HEK293 (cell line): ENCODE measurements around the gene ZNF609.
A peak's percentile ranks its signal among the peaks of the same experiment; 100 is the strongest.

Source experiments
- EGR2 ChIP-seq: fragments of 450-650 bp; formaldehyde crosslinking; IDR thresholded peaks from 2 replicates; pipeline ENCODE4 v1.5.1; 2016; ENCODE audit warnings: low read depth, missing biosample characterization, missing genetic modification characterization
- HOXD13 ChIP-seq: sonication (generic); formaldehyde crosslinking; IDR thresholded peaks from 2 replicates; pipeline ENCODE4 v1.8.0; 2022; ENCODE audit warnings: missing genetic modification reagents, borderline replicate concordance
- PATZ1 ChIP-seq: fragments of 450-650 bp; formaldehyde crosslinking; IDR thresholded peaks from 2 replicates; pipeline ENCODE4 v1.5.1; 2016; ENCODE audit warnings: missing biosample characterization, missing genetic modification characterization
- PRDM4 ChIP-seq: fragments of 450-650 bp; formaldehyde crosslinking; IDR thresholded peaks from 2 replicates; pipeline ENCODE4 v1.5.1; 2017; ENCODE audit warnings: missing biosample characterization, missing genetic modification characterization
- SP7 ChIP-seq: fragments of 450-650 bp; formaldehyde crosslinking; IDR thresholded peaks from 2 replicates; pipeline ENCODE4 v1.5.1; 2016; ENCODE audit warnings: missing biosample characterization, missing genetic modification characterization
- TSHZ1 ChIP-seq: fragments of 450-650 bp; formaldehyde crosslinking; IDR thresholded peaks from 2 replicates; pipeline ENCODE4 v1.5.1; 2016; ENCODE audit warnings: missing biosample characterization, missing genetic modification characterization, borderline replicate concordance
- ZBTB10 ChIP-seq: fragments of 450-650 bp; formaldehyde crosslinking; IDR thresholded peaks from 2 replicates; pipeline ENCODE4 v1.5.1; 2016; ENCODE audit warnings: missing biosample characterization, missing genetic modification characterization
- ZBTB11 ChIP-seq: fragments of 450-650 bp; formaldehyde crosslinking; conservative IDR thresholded peaks from 2 replicates; pipeline ENCODE4 v1.5.1; 2016; ENCODE audit warnings: low read depth, missing biosample characterization, missing genetic modification characterization
- ZBTB26 ChIP-seq: fragments of 450-650 bp; formaldehyde crosslinking; optimal IDR thresholded peaks from 2 replicates; pipeline ENCODE3; 2016; ENCODE audit warnings: missing biosample characterization, mild to moderate bottlenecking, missing genetic modification characterization
- ZNF184 ChIP-seq: fragments of 450-650 bp; IDR thresholded peaks from 2 replicates; pipeline ENCODE4 v1.5.1; 2018; ENCODE audit warnings: missing biosample characterization, mild to moderate bottlenecking, missing genetic modification characterization
- ZNF221 ChIP-seq: fragments of 450-650 bp; formaldehyde crosslinking; IDR thresholded peaks from 2 replicates; pipeline ENCODE4 v1.5.1; 2017; ENCODE audit warnings: missing biosample characterization, missing genetic modification characterization, borderline replicate concordance
- ZNF223 ChIP-seq: fragments of 450-650 bp; formaldehyde crosslinking; IDR thresholded peaks from 2 replicates; pipeline ENCODE4 v1.5.1; 2016; ENCODE audit warnings: missing biosample characterization, missing genetic modification characterization
- ZNF26 ChIP-seq: fragments of 450-650 bp; formaldehyde crosslinking; IDR thresholded peaks from 2 replicates; pipeline ENCODE4 v1.5.1; 2016; ENCODE audit warnings: missing biosample characterization, missing genetic modification characterization
- ZNF354C ChIP-seq: fragments of 450-650 bp; formaldehyde crosslinking; IDR thresholded peaks from 2 replicates; pipeline ENCODE4 v1.5.1; 2016; ENCODE audit warnings: missing biosample characterization, missing genetic modification characterization, low read depth, borderline replicate concordance
- ZNF37A ChIP-seq: fragments of 450-650 bp; IDR thresholded peaks from 2 replicates; pipeline ENCODE4 v1.5.1; 2018; ENCODE audit warnings: missing biosample characterization, missing genetic modification characterization
- ZNF416 ChIP-seq: fragments of 450-650 bp; formaldehyde crosslinking; IDR thresholded peaks from 2 replicates; pipeline ENCODE4 v1.5.1; 2016; ENCODE audit warnings: missing biosample characterization, missing genetic modification characterization
- ZNF544 ChIP-seq: fragments of 450-650 bp; formaldehyde crosslinking; IDR thresholded peaks from 2 replicates; pipeline ENCODE4 v1.5.0; 2017; ENCODE audit warnings: missing biosample characterization, missing genetic modification characterization
- ZNF555 ChIP-seq: fragments of 450-650 bp; formaldehyde crosslinking; conservative IDR thresholded peaks from 2 replicates; pipeline ENCODE4 v1.5.1; 2017; ENCODE audit warnings: missing biosample characterization, mild to moderate bottlenecking, missing genetic modification characterization, inconsistent platforms
- ZNF596 ChIP-seq: fragments of 450-650 bp; IDR thresholded peaks from 2 replicates; pipeline ENCODE4 v1.5.0; 2018; ENCODE audit warnings: missing biosample characterization, mild to moderate bottlenecking, missing genetic modification characterization, moderate library complexity
- ZNF704 ChIP-seq: fragments of 450-650 bp; formaldehyde crosslinking; IDR thresholded peaks from 2 replicates; pipeline ENCODE4 v1.5.1; 2016; ENCODE audit warnings: missing biosample characterization, missing genetic modification characterization
- ZNF830 ChIP-seq: fragments of 450-650 bp; IDR thresholded peaks from 2 replicates; pipeline ENCODE4 v1.5.0; 2018; ENCODE audit warnings: missing biosample characterization, missing genetic modification characterization, low read depth, mild to moderate bottlenecking, moderate library complexity

The ZNF609 gene

GRCh38 chr15:64521726-64522164 lies 61.4 kb downstream of the ZNF609 start (continued):
- TF ChIP-seq ZBTB10 (tag by site-specific recombination) (no peak), ZNF221 (tag by site-specific recombination) (no peak), ZNF184 (tag by site-specific recombination) (peak; percentile 49; the same call in 1 of the 2 replicates), PATZ1 (no peak), ZNF704 (no peak), ZNF596 (tag by site-specific recombination) (no peak), EGR2 (no peak), PRDM4 (no peak), ZNF544 (tag by site-specific recombination) (no peak), ZNF416 (no peak), ZBTB11 (no peak), ZNF555 (tag by site-specific recombination) (no peak), ZNF37A (no peak), HOXD13 (CRISPR knock-in tag) (no peak), ZBTB26 (tag by site-specific recombination) (no peak), ZNF354C (tag by site-specific recombination) (no peak), ZNF223 (tag by site-specific recombination) (no peak), ZNF26 (no peak), ZNF830 (tag by site-specific recombination) (no peak), SP7 (peak; percentile 43; the same call in 1 of the 2 replicates), TSHZ1 (no peak; the same call in 1 of the 2 replicates)
